ENCODE results near the gene SULF2. TPM values are rescaled to one million over a fixed set of nuclear protein-coding genes. Genes with fewer than 3 reads are reported as not detected.
"Not testable (repeated sequence)": the region's sequence is repeated elsewhere in the genome, so short reads cannot be mapped to it uniquely, and the experiment has no call there.

The SULF2 gene
- total RNA-seq, 1 experiment from 2014 or later: 2.2 TPM

GRCh38 chr20:47815416-47815806 lies 30.1 kb upstream of the SULF2 start:
- no peaks in the 10 kb centered on the region for H3K36me3 ChIP-seq
- no peak for DNase-seq (ENCODE audit: low read depth in 1 of 2, low spot score in 2 of 2)
- no peak overlapping the region for H3K4me3 ChIP-seq
- H3K27me3 ChIP-seq (replicated peaks): peaks cover 48% of the 10 kb centered on the region
- H3K27ac ChIP-seq: no peak overlapping the region
- H3K9me3 ChIP-seq (replicated peaks): no peaks in the 10 kb centered on the region
- H3K4me1 ChIP-seq (replicated peaks): no peaks in the 10 kb centered on the region

DNA sequence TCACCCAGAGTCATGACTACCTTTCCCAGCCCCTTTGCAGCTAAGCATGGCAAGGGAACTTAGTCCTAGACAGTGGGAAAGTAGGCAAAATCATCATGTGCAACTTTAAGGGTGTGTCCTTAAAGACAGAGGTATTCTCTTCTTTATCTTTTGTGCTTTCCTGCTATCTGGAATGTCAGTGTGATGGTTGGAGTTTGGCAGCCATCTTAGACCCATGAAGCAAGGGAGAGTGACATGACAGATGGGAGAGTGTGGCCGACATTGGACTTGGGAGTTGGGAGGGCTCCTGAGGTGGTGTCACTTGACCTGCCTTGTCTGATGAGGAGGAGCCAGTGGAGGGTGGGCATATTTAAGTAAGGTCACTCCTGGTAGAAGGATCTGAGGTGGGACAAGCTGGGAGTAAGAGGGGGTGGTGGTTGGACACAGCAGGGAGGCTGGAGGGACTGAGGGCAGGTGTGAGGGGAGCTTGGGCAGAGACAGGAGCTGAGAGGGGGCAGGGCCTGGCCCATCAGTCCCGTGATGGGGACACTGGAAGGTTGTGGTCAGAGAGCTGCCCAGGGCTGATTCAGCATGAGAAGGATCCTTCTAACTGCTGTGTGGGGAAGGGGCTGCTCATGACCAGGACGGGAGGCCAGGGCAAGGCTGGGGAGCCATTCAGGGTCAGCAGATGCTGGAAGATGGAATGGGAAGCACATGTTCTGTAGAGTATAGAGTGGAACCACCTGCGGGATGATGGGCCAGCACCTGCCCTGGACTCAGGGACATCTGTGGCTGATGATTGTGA lies 29.5 kb upstream of the SULF2 start:
- no peak overlapping the region for H3K27ac ChIP-seq
- peaks cover 50% of the 10 kb centered on the region for H3K27me3 ChIP-seq (replicated peaks)
- H3K9me3 ChIP-seq (replicated peaks): no peaks in the 10 kb centered on the region
- H3K4me3 ChIP-seq: no peak overlapping the region
- H3K4me1 ChIP-seq (replicated peaks): no peaks in the 10 kb centered on the region
- DNase-seq (ENCODE audit: low read depth in 1 of 2, low spot score in 2 of 2): no peak
- no peaks in the 10 kb centered on the region for H3K36me3 ChIP-seq

- H3K27me3 ChIP-seq (replicated peaks): peaks cover 53% of the 10 kb centered on the region
- H3K4me1 ChIP-seq (replicated peaks): no peaks in the 10 kb centered on the region
- no peak overlapping the region for H3K27ac ChIP-seq
- no peak overlapping the region for H3K4me3 ChIP-seq
- H3K9me3 ChIP-seq (replicated peaks): no peaks in the 10 kb centered on the region
- no peaks in the 10 kb centered on the region for H3K36me3 ChIP-seq
- DNase-seq (ENCODE audit: low read depth in 1 of 2, low spot score in 2 of 2): no peak
These were observed 25.6 kb upstream of the SULF2 start for GRCh38 chr20:47810721-47811347.

DNA sequence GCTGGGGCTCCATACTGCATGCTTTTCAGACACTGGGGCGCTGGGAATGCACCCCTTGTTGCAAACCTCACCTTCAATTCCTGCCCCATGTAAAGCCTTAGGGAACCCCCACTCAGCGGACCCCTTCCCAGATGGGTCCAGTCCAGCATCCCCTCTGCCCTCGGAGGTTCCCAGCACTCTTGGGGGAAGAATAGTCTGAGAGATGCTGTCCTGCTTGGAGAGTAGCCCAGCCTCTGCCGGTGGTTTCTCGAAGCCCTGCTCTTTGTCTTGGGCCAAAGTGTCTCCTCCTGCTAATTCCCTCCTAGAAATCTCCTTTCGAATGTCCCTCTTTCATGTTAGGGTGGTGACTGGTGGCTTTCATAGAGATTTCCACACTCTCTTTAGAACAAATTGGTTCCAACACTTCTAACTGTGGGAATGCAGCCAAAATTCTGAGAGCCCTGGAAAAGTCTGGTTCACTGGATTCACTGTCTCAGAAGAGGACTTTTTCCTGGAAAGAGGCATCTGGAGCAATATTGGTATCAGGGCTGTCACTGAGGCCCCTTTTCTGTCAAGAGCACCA lies 24.9 kb upstream of the SULF2 start:
- Histone ChIP-seq H3K27me3 (replicated peaks) (peaks cover 51% of the 10 kb centered on the region), H3K4me1 (replicated peaks) (no peaks in the 10 kb centered on the region), H3K36me3 (no peaks in the 10 kb centered on the region), H3K4me3 (no peak overlapping the region), H3K27ac (no peak overlapping the region), H3K9me3 (replicated peaks) (no peaks in the 10 kb centered on the region)
- DNase-seq (ENCODE audit: low read depth in 1 of 2, low spot score in 2 of 2): no peak

DNA sequence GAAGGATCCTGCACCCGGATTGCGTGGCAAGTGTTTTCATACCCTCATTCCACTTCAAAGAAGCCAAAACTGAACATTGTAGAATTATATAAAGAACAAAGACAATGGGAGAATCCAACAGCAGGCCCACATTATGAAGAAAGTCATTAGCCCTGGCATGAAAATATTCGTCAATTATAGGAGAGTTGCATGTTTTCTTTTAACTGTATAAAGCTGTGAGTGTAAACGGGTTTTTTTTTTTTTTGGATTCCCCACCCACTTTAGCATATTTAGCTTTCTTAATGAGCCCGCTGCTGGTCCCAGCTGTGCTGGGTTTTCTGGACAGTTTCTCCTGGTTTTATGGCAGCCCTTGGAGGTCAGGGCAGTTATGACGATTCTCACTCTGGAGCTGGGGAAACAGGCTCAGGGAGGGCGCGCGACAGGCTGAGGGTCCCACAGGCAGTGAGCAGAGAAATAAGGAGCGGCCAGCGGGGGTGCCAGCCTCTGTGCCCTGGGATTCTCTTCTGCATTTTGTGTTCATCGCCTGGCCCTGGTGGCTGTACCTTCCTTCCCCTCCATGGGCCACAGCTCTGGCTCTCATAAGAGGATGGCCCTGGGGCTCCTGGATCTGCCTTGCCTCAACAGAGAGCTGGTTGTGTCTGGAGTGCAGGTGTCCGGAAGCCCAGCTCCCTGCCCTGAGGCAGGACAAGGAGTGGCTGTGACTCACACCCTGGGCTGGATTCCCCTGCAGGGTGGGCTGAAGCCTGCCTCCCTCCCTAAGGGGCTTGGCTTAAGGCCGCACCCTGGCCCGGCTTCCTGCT lies 24.1 kb upstream of the SULF2 start:
- Histone ChIP-seq H3K27ac (no peak overlapping the region), H3K27me3 (replicated peaks) (peaks cover 51% of the 10 kb centered on the region)
- no peak for DNase-seq (ENCODE audit: low read depth in 1 of 2, low spot score in 2 of 2)

DNA sequence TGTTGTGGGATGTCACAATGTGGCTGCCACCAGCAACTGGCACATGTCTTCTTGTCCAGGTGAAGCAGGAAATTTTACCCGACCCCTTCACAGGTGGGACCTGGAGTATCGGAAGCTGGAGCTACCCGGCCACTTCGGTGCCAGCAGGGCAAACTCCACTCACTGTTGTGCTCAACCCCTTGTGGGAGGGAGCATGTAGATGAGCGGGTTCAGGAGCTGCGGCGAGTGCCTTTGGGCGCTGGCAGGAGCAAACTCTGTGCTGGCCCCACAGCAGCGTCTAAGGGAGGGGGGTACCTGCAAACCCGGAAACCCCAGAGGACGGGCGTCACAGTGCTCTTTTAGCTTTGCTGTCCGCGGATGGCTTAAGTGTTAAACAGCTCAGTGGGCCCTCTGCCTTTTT lies 20.7 kb upstream of the SULF2 start:
- Histone ChIP-seq H3K27me3 (replicated peaks) (peaks cover 28% of the 10 kb centered on the region), H3K27ac (no peak overlapping the region), H3K4me3 (no peak overlapping the region), H3K36me3 (no peaks in the 10 kb centered on the region), H3K4me1 (replicated peaks) (no peaks in the 10 kb centered on the region), H3K9me3 (replicated peaks) (no peaks in the 10 kb centered on the region)
- no peak for DNase-seq (ENCODE audit: low read depth in 1 of 2, low spot score in 2 of 2)

More for the DNA sequence above, 24.1 kb upstream of the SULF2 start:
- H3K4me1 ChIP-seq (replicated peaks): no peaks in the 10 kb centered on the region
- H3K4me3 ChIP-seq: no peak overlapping the region
- no peaks in the 10 kb centered on the region for H3K36me3 ChIP-seq
- H3K9me3 ChIP-seq (replicated peaks): no peaks in the 10 kb centered on the region

- not testable (repeated sequence) for H3K9me3 ChIP-seq (replicated peaks); H3K27ac ChIP-seq; H3K36me3 ChIP-seq; H3K4me1 ChIP-seq (replicated peaks); DNase-seq (ENCODE audit: low read depth in 1 of 2, low spot score in 2 of 2); H3K4me3 ChIP-seq
- H3K27me3 ChIP-seq (replicated peaks): peaks cover 22% of the 10 kb centered on the region
These were observed 19.7 kb upstream of the SULF2 start for GRCh38 chr20:47804972-47805371.

DNA sequence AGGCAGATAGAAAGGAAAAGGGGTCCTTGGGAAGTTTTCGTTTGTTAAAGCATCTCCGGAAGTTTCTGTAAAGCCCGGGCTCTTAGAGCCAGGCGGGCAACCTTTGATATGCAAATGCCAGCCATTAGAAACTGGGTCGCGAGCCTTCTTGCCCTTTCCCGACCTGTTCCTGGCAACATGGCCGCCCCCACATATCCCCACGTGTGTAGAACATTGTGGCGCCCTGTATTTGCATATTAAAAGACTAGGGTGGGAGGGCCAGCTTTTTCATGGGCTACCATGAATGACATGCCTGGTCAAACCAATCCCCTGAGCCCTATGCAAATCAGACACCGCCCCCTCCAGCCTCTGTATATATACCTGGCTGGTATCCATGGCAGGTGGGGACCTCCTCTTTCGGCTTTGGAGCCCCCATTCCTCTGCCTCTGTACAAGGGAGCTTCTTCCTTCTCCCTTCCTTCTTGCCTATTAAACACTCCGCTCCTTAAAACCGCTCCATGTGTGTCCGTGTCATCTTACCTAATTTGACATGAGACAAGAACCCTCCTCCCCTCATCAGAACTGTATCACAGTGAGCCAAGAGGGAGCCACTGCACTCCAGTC lies 19.0 kb upstream of the SULF2 start:
- DNase-seq (ENCODE audit: low read depth in 1 of 2, low spot score in 2 of 2); H3K9me3 ChIP-seq (replicated peaks); H3K36me3 ChIP-seq; H3K4me3 ChIP-seq; H3K4me1 ChIP-seq (replicated peaks); H3K27ac ChIP-seq: not testable (repeated sequence)
- peaks cover 22% of the 10 kb centered on the region for H3K27me3 ChIP-seq (replicated peaks)

GRCh38 chr20:47802975-47803374 lies 17.7 kb upstream of the SULF2 start:
- Histone ChIP-seq H3K9me3 (replicated peaks) (no peaks in the 10 kb centered on the region), H3K27ac (no peak overlapping the region), H3K36me3 (no peaks in the 10 kb centered on the region), H3K4me1 (replicated peaks) (no peaks in the 10 kb centered on the region), H3K27me3 (replicated peaks) (peaks cover 15% of the 10 kb centered on the region), H3K4me3 (no peak overlapping the region)
- DNase-seq (ENCODE audit: low read depth in 1 of 2, low spot score in 2 of 2): no peak

- Histone ChIP-seq H3K4me1 (replicated peaks) (no peaks in the 10 kb centered on the region), H3K9me3 (replicated peaks) (no peaks in the 10 kb centered on the region), H3K4me3 (no peak overlapping the region), H3K27me3 (replicated peaks) (peaks cover 13% of the 10 kb centered on the region), H3K27ac (no peak overlapping the region), H3K36me3 (no peaks in the 10 kb centered on the region)
- DNase-seq (ENCODE audit: low read depth in 1 of 2, low spot score in 2 of 2): no peak
These were observed 17.1 kb upstream of the SULF2 start for GRCh38 chr20:47802226-47802920.

- no peaks in the 10 kb centered on the region for H3K36me3 ChIP-seq
- H3K4me1 ChIP-seq (replicated peaks): no peaks in the 10 kb centered on the region
- no peak for DNase-seq (ENCODE audit: low read depth in 1 of 2, low spot score in 2 of 2)
- H3K27ac ChIP-seq: no peak overlapping the region
- H3K4me3 ChIP-seq: no peak overlapping the region
- H3K27me3 ChIP-seq (replicated peaks): peaks cover 8% of the 10 kb centered on the region; the same call in 1 of the 2 replicates
- H3K9me3 ChIP-seq (replicated peaks): no peaks in the 10 kb centered on the region
These were observed 16.5 kb upstream of the SULF2 start for GRCh38 chr20:47801759-47802158.

DNA sequence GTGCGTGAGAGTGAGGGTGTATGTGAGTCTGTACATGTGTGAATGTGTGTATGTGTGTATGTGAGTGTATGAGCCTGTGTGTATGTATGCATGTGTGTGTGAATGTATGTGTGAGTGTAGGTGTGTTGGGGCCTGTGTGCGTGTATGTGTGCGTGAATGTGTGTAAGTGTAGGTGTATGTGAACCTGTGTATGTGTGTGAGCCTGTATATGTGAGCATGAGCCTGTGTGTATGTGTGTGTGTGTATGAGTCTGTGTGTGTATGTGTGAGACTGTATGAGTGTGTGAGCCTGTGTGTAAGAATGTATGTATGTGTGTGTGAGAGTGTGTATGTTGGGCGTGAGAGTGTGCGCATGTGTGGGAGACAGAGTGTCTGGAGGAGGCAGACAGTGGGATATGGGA lies 15.8 kb upstream of the SULF2 start:
- H3K36me3 ChIP-seq: no peaks in the 10 kb centered on the region
- no peak for DNase-seq (ENCODE audit: low read depth in 1 of 2, low spot score in 2 of 2)
- no peak overlapping the region for H3K27ac ChIP-seq
- H3K4me3 ChIP-seq: no peak overlapping the region
- no peaks in the 10 kb centered on the region for H3K9me3 ChIP-seq (replicated peaks)
- H3K4me1 ChIP-seq (replicated peaks): no peaks in the 10 kb centered on the region
- 0 out of 2 replicates have a peak, but pooled peaks cover 2% of the 10 kb centered on the region for H3K27me3 ChIP-seq (replicated peaks)

DNA sequence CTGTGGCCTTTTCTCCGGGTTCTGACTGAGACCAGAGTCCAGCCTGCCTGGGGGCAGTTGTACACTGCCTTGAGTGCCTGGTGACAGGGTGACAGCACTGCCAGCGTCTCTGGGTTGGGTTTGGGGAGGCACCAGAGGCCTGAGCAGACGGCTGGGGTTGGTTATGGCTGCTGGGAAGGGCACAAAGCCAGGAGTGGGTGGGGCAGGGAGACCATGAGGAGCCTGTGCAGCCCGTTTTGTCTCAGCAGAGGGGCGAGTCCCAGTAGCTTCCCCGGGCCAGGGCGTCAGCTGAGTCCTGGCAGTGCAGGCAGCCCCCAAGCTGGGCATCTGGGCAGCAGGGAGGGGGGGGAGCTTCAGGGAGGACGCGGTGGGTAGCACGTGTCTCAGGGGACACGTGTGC lies 15.3 kb upstream of the SULF2 start:
- no peak for DNase-seq (ENCODE audit: low read depth in 1 of 2, low spot score in 2 of 2)

More for the DNA sequence above, 15.3 kb upstream of the SULF2 start:
- no peaks in the 10 kb centered on the region for H3K27me3 ChIP-seq (replicated peaks)
- H3K36me3 ChIP-seq: no peaks in the 10 kb centered on the region
- no peak overlapping the region for H3K4me3 ChIP-seq
- H3K4me1 ChIP-seq (replicated peaks): no peaks in the 10 kb centered on the region
- no peaks in the 10 kb centered on the region for H3K9me3 ChIP-seq (replicated peaks)
- no peak overlapping the region for H3K27ac ChIP-seq
